Nephron (organoid): Measurements from ENCODE around the gene LRRC43.
"Not testable (repeated sequence)": the region's sequence is repeated elsewhere in the genome, so short reads cannot be mapped to it uniquely, and the experiment has no call there.

Experiments
- H3K27ac Mint-ChIP-seq, 3 experiments: 2 replicates each; pipeline ENCODE4 v1.8.0; 2020; ENCODE audit warnings: mixed read lengths in 3 of 3, mild to moderate bottlenecking in 2 of 3, moderate library complexity in 1 of 3
- H3K27me3 Mint-ChIP-seq: 2 replicates; pipeline ENCODE4 v1.8.0; 2021; ENCODE audit warnings: low read depth, mild to moderate bottlenecking, moderate library complexity, mixed read lengths
- H3K36me3 Mint-ChIP-seq: 2 replicates; pipeline ENCODE4 v1.8.0; 2020; ENCODE audit warnings: low read depth, mixed read lengths
- H3K4me1 Mint-ChIP-seq: 2 replicates; pipeline ENCODE4 v1.8.0; 2020; ENCODE audit warnings: mixed read lengths
- H3K4me3 Mint-ChIP-seq, 3 experiments: 2 replicates each; pipeline ENCODE4 v1.8.0; 2020; ENCODE audit warnings: mild to moderate bottlenecking in 3 of 3, mixed read lengths in 3 of 3, moderate library complexity in 2 of 3
- H3K9me3 Mint-ChIP-seq: 2 replicates; pipeline ENCODE4 v1.8.0; 2020; ENCODE audit warnings: mixed read lengths
- TF ChIP-seq, protein P1 (sequence below), 3 experiments: fragments of 200-600 bp; sonication (generic); IDR thresholded peaks; one replicate each; pipeline ENCODE4 v1.5.0; 2021; ENCODE audit warnings: antibody characterized with exemption in 3 of 3; ENCODE audit not compliant: unreplicated experiment in 3 of 3

Gene LRRC43

DNA sequence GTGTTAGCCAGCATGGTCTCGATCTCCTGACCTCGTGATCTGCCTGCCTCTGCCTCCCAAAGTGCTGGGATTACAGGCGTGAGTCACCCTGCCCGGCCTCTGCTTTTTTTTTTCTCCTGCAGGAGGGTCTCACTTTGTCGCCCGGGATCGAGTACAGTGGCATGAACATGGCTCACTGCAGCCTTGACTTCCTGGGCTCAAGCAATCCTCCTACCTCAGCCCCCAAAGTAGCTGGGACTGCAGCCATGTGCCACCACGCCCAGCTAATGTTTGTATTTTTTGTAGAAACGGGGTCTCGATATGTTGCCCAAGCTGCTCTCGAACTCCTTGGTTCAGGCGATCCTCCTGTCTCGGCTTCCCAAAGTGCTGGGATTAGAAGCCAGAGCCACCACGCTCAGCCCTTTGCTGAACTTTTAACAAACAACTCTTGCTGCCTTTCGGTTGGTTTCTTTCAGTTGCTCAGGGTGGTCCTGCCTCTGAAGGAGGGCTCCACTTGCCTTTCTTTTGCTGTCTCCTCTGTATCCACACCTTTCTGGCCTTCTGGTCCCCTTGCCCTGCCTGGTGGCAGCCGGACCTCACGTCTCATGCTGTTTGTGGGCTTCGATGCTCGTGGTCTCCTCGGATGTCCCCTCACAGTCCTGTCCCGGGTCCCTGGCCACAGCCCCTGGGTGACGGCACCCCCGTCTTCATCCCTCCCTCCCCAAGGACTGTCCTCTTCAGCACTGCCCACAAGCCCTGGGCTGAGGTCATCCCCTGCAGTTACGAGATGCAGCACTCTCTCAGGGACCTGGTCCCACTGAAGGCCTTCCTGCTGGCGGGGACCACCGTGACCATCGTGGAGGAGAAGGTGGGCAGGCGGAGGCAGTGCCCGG, 16.8 kb downstream of the LRRC43 start:
- H3K4me1 Mint-ChIP-seq = no peaks in the 10 kb centered on the region
- TF ChIP-seq, protein P1, sequence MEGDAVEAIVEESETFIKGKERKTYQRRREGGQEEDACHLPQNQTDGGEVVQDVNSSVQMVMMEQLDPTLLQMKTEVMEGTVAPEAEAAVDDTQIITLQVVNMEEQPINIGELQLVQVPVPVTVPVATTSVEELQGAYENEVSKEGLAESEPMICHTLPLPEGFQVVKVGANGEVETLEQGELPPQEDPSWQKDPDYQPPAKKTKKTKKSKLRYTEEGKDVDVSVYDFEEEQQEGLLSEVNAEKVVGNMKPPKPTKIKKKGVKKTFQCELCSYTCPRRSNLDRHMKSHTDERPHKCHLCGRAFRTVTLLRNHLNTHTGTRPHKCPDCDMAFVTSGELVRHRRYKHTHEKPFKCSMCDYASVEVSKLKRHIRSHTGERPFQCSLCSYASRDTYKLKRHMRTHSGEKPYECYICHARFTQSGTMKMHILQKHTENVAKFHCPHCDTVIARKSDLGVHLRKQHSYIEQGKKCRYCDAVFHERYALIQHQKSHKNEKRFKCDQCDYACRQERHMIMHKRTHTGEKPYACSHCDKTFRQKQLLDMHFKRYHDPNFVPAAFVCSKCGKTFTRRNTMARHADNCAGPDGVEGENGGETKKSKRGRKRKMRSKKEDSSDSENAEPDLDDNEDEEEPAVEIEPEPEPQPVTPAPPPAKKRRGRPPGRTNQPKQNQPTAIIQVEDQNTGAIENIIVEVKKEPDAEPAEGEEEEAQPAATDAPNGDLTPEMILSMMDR (IDR thresholded peaks at IDR 0.05; ENCODE audit: unreplicated experiment in 3 of 3) = no peak
- peaks cover 10% of the 10 kb centered on the region for H3K9me3 Mint-ChIP-seq
- H3K27me3 Mint-ChIP-seq = peaks cover 40% of the 10 kb centered on the region
- no peak overlapping the region for H3K27ac Mint-ChIP-seq
- no peak overlapping the region for H3K4me3 Mint-ChIP-seq
- peaks cover 6% of the 10 kb centered on the region for H3K36me3 Mint-ChIP-seq

DNA sequence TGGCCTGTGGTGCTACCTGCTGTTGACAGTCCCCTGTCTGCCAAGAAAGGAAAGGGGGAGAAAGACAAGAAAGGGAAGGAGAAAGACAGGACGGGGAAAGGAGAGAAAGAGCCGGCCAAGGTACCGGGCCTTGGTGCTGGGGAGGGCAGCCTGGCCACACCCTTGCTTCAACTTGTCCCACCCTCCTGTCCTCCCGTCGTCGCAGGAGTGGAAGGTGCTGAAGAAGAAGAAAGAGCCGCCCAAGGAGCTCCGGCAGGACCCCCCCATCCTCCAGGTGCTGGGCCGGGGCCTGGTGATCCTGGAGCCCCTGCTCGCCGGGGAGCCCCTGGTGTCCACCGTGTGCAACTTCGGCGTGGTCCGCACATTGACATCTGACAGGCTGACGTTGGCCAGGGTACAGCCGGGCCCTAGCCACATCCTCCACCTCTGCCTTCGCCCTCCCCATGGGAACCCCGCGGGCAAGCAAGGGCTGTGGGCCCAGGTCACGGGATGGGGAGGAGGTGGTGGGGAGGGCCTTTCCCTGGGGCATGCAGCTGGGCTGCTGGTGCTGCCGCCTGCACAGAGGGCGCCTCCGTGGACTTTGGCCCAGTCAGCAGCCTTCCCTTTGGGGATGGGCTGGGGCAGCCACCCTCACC, 17.7 kb downstream of the LRRC43 start:
- TF ChIP-seq, protein P1 (IDR thresholded peaks at IDR 0.05; ENCODE audit: unreplicated experiment in 3 of 3) = peak in 1 of 3 experiments; percentile 12
- Mint-ChIP-seq H3K27ac (no peak overlapping the region), H3K4me3 (no peak overlapping the region), H3K36me3 (peaks cover 2% of the 10 kb centered on the region), H3K27me3 (peaks cover 49% of the 10 kb centered on the region), H3K4me1 (peaks cover 5% of the 10 kb centered on the region), H3K9me3 (peaks cover 4% of the 10 kb centered on the region)

DNA sequence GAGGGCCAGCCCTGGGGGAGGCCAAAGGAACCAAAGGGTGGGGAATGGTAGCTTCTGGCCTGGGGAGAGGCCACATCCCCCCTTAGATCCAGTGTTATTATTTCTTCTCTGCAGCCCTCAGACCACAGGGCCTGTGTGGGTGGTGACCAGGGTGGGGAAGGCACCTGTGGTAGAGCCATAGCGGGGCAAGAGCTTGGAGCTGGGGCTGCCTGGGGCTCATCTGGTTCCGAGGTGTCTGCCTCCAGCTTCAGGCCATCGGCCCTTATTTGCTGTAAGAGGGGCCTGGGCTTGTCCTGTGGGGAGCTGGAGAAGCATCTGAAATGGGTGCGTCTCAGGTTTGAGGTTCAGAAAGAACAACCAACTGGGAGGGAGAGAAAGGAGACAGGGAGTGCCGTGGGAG, 18.5 kb downstream of the LRRC43 start:
- Mint-ChIP-seq H3K9me3 (no peaks in the 10 kb centered on the region), H3K36me3 (no peaks in the 10 kb centered on the region), H3K4me3 (peak overlapping the region; percentile 49 to 56 (median 53)), H3K4me1 (peaks cover 5% of the 10 kb centered on the region), H3K27ac (no peak overlapping the region), H3K27me3 (peaks cover 56% of the 10 kb centered on the region)
- TF ChIP-seq, protein P1 (IDR thresholded peaks at IDR 0.05; ENCODE audit: unreplicated experiment in 3 of 3) = no peak

DNA sequence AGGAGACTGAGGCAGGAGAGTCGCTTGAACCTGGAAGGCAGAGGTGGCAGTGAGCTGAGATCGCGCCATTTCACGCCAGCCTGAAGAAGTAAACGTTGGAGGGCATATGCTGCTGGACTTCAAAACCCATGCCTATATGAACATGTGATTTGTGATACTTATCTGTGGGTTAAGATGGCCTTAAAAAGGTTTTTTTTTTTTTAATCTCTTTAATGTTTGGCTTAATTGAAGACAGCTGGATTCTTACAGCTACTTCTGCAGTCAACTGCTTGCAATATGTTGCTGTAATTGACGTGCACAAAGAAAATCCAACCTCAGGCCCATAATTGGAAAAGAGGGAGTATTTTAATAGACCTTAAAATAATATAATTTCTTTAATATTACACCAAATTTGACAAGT, 19.1 kb downstream of the LRRC43 start:
- TF ChIP-seq, protein P1 (IDR thresholded peaks at IDR 0.05; ENCODE audit: unreplicated experiment in 3 of 3) = no peak
- H3K27ac Mint-ChIP-seq = no peak overlapping the region
- peaks cover 5% of the 10 kb centered on the region for H3K4me1 Mint-ChIP-seq
- H3K9me3 Mint-ChIP-seq = no peaks in the 10 kb centered on the region
- no peak overlapping the region for H3K4me3 Mint-ChIP-seq
- H3K27me3 Mint-ChIP-seq = peaks cover 63% of the 10 kb centered on the region
- no peaks in the 10 kb centered on the region for H3K36me3 Mint-ChIP-seq

GRCh38 chr12:122202811-122203210, 19.9 kb downstream of the LRRC43 start:
- not testable (repeated sequence) for H3K9me3 Mint-ChIP-seq, H3K36me3 Mint-ChIP-seq, H3K4me1 Mint-ChIP-seq, H3K27ac Mint-ChIP-seq
- Mint-ChIP-seq H3K27me3 (peaks cover 64% of the 10 kb centered on the region), H3K4me3 (peak overlapping the region; percentile 81 to 87 (median 84))

DNA sequence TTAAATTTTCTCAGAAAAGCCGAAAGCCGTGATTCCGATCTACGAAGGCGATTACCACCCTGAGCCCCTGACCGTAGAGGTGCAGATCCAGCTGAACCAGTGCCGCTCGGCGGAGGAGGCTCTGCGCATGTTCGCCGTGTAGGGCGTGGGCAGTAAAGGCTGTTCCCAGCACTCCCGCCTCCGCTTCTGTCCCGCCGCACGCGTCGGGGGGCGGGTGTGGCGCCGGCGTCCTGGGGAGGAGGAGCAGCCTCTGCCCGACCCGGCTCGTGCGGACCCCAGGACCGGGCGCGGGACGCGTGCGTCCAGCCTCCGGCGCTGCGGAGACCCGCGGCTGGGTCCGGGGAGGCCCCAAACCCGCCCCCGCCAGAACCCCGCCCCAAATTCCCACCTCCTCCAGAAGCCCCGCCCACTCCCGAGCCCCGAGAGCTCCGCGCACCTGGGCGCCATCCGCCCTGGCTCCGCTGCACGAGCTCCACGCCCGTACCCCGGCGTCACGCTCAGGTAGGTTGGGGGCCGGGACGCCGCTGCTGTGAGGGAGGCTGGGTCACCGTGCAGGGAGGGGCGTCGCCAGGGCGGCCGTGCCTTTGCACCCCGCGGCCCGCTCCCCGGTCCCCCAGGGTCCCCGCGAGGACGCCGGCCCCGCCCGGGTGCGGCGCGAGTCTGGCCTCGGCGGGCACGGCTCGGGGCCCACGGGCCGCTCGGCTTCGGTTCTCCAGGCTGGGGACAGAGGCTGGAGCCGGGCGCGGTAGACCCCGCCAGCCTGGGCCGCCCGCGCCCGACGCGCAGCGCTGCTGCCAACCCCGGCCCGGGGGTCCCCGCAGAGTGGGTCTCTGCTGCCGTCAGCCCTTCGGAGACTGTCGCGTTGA, 20.6 kb downstream of the LRRC43 start, which contains the start of gene B3GNT4:
Gene B3GNT4 (plus strand): TSS at position 409 of the 866 bp plus-strand sequence. CDS start 910 bp downstream, outside the sequence.
- H3K4me3 Mint-ChIP-seq = peak within 1 kb of the TSS; percentile 81 to 87 (median 86)
- H3K9me3 Mint-ChIP-seq = no peaks in the 10 kb centered on the region
- TF ChIP-seq, protein P1 (IDR thresholded peaks at IDR 0.05; ENCODE audit: unreplicated experiment in 3 of 3) = no peak
- peaks cover 64% of the 10 kb centered on the region for H3K27me3 Mint-ChIP-seq
- peaks cover 5% of the 10 kb centered on the region for H3K4me1 Mint-ChIP-seq
- peaks cover 12% of the 10 kb centered on the region for H3K36me3 Mint-ChIP-seq
- H3K27ac Mint-ChIP-seq = no peak within 1 kb of the TSS
